Neural progenitor cell (in vitro differentiated cells): ENCODE data around the gene HSD17B2.

ENCODE experiments used
- CTCF ChIP-seq: fragments of 200-600 bp; sonication (generic); IDR thresholded peaks from 2 replicates; pipeline ENCODE4 v1.5.1; 2017; ENCODE audit warnings: antibody characterized with exemption, mild to moderate bottlenecking
- EZH2 ChIP-seq: fragments of 200-600 bp; sonication (generic); IDR thresholded peaks from 2 replicates; pipeline ENCODE4 v1.6.1; 2017; ENCODE audit warnings: antibody characterized with exemption, mild to moderate bottlenecking, moderate library complexity

GRCh38 chr16:82146957-82147356, 111.9 kb downstream of the HSD17B2 start:
- TF ChIP-seq EZH2 (no peak), CTCF (no peak)
